ENCODE data around the gene SHE. TPM values are rescaled to one million over a fixed set of nuclear protein-coding genes. Genes with fewer than 3 reads are reported as not detected.
A peak's percentile ranks its signal among the peaks of the same experiment; 100 is the strongest.

The SHE gene
- total RNA-seq, 2 experiments from 2014 or later, result not detected

DNA sequence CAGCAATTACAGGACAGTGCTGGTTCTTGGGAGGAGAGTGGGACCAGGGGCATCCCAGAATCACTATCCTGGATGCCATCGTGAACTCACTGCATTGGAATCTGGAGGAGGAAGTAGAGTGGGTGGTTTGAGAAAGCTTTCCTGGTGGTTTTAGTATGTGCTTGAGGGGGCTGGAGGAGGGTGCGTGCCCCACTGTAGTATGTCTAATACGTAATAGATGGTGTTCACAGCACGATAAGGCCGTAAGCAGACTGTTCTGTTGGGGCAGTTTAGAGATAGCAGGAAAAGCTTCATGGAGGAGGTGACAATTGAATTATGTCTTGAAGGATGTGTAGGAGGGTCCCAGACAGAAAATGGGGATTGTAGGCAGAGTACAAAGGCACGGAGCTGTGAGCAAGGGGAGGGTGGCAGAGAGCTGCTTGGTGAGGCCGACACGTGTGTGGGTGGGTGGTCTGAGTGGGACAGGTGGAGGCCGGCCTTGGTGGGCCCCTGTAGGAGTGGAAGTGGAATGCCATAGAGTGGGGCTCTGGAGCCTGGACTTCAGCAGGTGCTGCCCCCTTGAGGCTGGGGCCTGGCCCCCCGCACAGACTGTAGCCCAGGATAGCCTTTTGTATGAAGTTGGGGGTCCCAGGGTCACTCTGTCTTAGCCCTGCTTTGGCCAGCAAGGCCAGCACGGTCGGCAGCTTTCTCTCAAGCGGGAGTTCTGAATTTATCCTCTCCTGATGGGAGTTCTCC, 60.0 kb downstream of the SHE start:
- H3K4me1 Mint-ChIP-seq (ENCODE audit: low read depth), result peaks cover 56% of the 10 kb centered on the region
- peaks cover 30% of the 10 kb centered on the region for H3K27me3 Mint-ChIP-seq (ENCODE audit: low read depth)
- CTCF ChIA-PET, result interaction anchor here (0.7 to 1.5 kb wide), 6 partner anchors 8 to 38 kb away, joined by 3 to 4 read pairs (median 4); partner anchors contain the start of gene IL6R
- POLR2A ChIA-PET, result no interaction called here
- no peak overlapping the region for H3K27ac Mint-ChIP-seq
- DNase-seq (no peak), ATAC-seq (peak; percentile 12)
- H3K9me3 Mint-ChIP-seq (ENCODE audit: insufficient read depth), result no peaks in the 10 kb centered on the region
- no peaks in the 10 kb centered on the region for H3K36me3 Mint-ChIP-seq (ENCODE audit: low read depth)
- H3K4me3 Mint-ChIP-seq, result no peak overlapping the region

DNA sequence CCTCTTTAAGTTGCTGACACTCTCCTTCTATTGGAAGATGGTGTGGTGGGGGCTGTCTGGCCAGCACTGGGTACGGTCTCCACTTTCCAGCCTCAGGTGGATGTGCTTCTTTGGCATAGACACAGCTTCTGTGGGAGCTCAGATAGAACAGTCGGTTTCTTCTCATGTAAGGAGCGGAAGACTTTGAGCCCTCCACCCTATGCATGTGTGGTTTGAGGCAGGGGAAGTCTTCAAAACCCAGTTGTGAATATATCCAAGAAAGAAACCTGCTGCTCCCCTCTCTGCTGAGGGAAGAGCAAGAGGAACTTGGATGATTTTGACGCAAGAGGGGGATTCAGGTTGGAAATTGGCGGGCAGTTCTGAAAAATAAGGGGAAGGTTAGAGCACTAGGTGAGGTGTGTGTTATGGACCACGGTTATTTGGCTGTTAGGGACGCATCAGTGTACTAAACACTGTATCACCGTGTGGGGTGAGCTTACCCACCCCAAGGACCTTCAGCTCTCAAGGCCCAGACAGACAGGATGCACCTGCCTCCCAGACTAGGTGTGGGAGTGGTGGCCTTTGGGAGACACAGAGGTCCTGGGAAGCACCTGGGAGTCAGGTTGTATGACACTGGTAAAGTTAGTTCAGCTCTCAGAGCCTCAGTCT, 60.8 kb downstream of the SHE start:
- CTCF ChIA-PET, result interaction anchor here (0.6 to 1.5 kb wide), 4 partner anchors 9 to 38 kb away, joined by 3 to 4 read pairs (median 4); partner anchors contain the start of gene IL6R
- POLR2A ChIA-PET, result no interaction called here
- ATAC-seq (no peak), DNase-seq (no peak)
- Mint-ChIP-seq H3K27me3 (ENCODE audit: low read depth) (peaks cover 30% of the 10 kb centered on the region), H3K4me1 (ENCODE audit: low read depth) (peaks cover 56% of the 10 kb centered on the region), H3K27ac (no peak overlapping the region), H3K36me3 (ENCODE audit: low read depth) (no peaks in the 10 kb centered on the region), H3K4me3 (no peak overlapping the region), H3K9me3 (ENCODE audit: insufficient read depth) (no peaks in the 10 kb centered on the region)

- no peak overlapping the region for H3K4me3 Mint-ChIP-seq
- ATAC-seq, result no peak
Observed at GRCh38 chr1:154440036-154440804, 62.0 kb downstream of the SHE start.

GRCh38 chr1:154436433-154436832, 65.8 kb downstream of the SHE start:
- H3K36me3 Mint-ChIP-seq (ENCODE audit: low read depth), result no peaks in the 10 kb centered on the region
- ChIA-PET CTCF (no interaction called here), POLR2A (interaction anchor here (0.7 kb wide), 1 partner anchor 310 kb away, joined by 6 read pairs; no protein-coding TSS in a partner anchor)
- no peak overlapping the region for H3K4me3 Mint-ChIP-seq
- H3K27ac Mint-ChIP-seq, result no peak overlapping the region
- DNase-seq (no peak), ATAC-seq (no peak)
- peaks cover 42% of the 10 kb centered on the region for H3K4me1 Mint-ChIP-seq (ENCODE audit: low read depth)
- peaks cover 14% of the 10 kb centered on the region for H3K27me3 Mint-ChIP-seq (ENCODE audit: low read depth)
- H3K9me3 Mint-ChIP-seq (ENCODE audit: insufficient read depth), result no peaks in the 10 kb centered on the region

More at GRCh38 chr1:154440036-154440804, 62.0 kb downstream of the SHE start:
- Mint-ChIP-seq H3K4me1 (ENCODE audit: low read depth) (peaks cover 44% of the 10 kb centered on the region), H3K9me3 (ENCODE audit: insufficient read depth) (no peaks in the 10 kb centered on the region), H3K36me3 (ENCODE audit: low read depth) (no peaks in the 10 kb centered on the region), H3K27me3 (ENCODE audit: low read depth) (peaks cover 23% of the 10 kb centered on the region), H3K27ac (no peak overlapping the region)
- no peak for DNase-seq
- ChIA-PET POLR2A (interaction anchor here (1.2 to 1.5 kb wide), 2 partner anchors 21 to 37 kb away, joined by 4 read pairs; no protein-coding TSS in a partner anchor), CTCF (interaction anchor here (0.9 to 1.4 kb wide), 5 partner anchors 21 to 262 kb away, joined by 3 to 5 read pairs (median 4); no protein-coding TSS in a partner anchor)

- peaks cover 36% of the 10 kb centered on the region for H3K4me1 Mint-ChIP-seq (ENCODE audit: low read depth)
- ATAC-seq (no peak), DNase-seq (no peak)
- POLR2A ChIA-PET, result no interaction called here
- H3K36me3 Mint-ChIP-seq (ENCODE audit: low read depth), result no peaks in the 10 kb centered on the region
- no peak overlapping the region for H3K4me3 Mint-ChIP-seq
- CTCF ChIA-PET, result interaction anchor here (1.0 kb wide), 1 partner anchor 44 kb away, joined by 3 read pairs; no protein-coding TSS in a partner anchor
- H3K9me3 Mint-ChIP-seq (ENCODE audit: insufficient read depth), result no peaks in the 10 kb centered on the region
- H3K27ac Mint-ChIP-seq, result no peak overlapping the region
- peaks cover 9% of the 10 kb centered on the region for H3K27me3 Mint-ChIP-seq (ENCODE audit: low read depth)
Observed at GRCh38 chr1:154435599-154436200, 66.5 kb downstream of the SHE start.

DNA sequence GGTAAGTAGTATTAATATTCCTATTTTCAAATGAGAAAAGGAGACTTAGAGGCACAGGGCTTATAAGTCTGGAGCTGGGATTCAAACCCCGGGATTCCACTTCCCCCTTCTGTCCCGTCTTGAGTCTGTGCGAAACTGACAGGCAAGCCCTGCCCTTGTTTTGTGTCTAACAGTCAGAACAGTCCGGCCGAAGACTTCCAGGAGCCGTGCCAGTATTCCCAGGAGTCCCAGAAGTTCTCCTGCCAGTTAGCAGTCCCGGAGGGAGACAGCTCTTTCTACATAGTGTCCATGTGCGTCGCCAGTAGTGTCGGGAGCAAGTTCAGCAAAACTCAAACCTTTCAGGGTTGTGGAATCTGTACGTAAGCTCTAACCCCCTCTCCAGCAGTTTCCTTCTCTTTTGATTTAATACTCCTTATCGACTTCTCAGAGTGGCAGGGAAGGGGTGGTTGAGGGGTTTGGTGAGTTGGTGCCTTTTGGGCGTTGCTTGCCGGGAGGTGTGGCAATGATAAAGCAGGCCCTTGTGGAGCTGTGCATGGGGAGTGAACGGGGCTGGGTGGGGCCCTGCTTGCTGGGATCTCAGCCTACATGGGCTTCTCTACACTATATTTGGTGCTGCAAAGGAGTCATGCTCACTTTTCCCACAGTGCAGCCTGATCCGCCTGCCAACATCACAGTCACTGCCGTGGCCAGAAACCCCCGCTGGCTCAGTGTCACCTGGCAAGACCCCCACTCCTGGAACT, 67.7 kb downstream of the SHE start:
- H3K4me1 Mint-ChIP-seq (ENCODE audit: low read depth), result peaks cover 27% of the 10 kb centered on the region
- no peak for ATAC-seq

DNA sequence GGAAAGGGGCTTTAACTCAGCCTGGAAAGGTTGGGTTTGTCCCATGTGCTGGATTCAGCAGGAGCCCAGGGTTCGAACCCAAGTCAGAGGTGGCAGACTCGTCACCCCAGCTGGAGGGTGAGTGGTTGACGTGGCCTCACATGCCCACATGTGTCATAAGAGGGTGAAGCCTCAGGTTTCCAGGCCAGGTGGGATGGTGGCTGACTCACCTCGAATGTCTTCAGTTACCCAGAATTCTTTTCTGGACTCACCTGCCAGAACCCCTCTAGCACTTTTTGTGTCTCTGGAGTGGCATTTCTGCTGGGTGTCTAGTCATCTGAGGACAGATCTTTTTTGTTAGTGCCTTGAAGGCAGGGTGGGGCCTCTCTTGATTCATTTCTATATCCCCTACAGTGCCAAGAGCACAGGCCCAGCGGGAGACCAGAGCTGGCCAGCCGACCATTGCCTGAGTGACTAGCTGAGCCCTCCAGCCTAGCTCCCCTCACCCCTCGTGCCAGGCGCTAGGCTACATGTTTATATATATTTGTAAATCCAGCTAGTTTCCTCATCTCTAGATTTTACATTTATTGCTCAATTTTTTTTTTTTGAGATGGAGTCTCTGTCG, 68.9 kb downstream of the SHE start:
- ChIA-PET CTCF (interaction anchor here (1.5 kb wide), 1 partner anchor 9 kb away, joined by 4 read pairs; no protein-coding TSS in a partner anchor), POLR2A (no interaction called here)
- Mint-ChIP-seq H3K4me1 (ENCODE audit: low read depth) (peaks cover 21% of the 10 kb centered on the region), H3K4me3 (no peak overlapping the region), H3K9me3 (ENCODE audit: insufficient read depth) (no peaks in the 10 kb centered on the region), H3K27ac (no peak overlapping the region), H3K36me3 (ENCODE audit: low read depth) (no peaks in the 10 kb centered on the region), H3K27me3 (ENCODE audit: low read depth) (peaks cover 4% of the 10 kb centered on the region)
- DNase-seq, result no peak
- ATAC-seq, result peak; percentile 24

More for the DNA sequence above, 67.7 kb downstream of the SHE start:
- CTCF ChIA-PET, result interaction anchor here (1.0 to 1.5 kb wide), 3 partner anchors 8 to 45 kb away, joined by 3 to 4 read pairs (median 3); no protein-coding TSS in a partner anchor
- POLR2A ChIA-PET, result no interaction called here
- H3K9me3 Mint-ChIP-seq (ENCODE audit: insufficient read depth), result no peaks in the 10 kb centered on the region
- H3K27ac Mint-ChIP-seq, result no peak overlapping the region
- H3K36me3 Mint-ChIP-seq (ENCODE audit: low read depth), result no peaks in the 10 kb centered on the region
- H3K27me3 Mint-ChIP-seq (ENCODE audit: low read depth), result peaks cover 7% of the 10 kb centered on the region
- H3K4me3 Mint-ChIP-seq, result no peak overlapping the region
- DNase-seq, result no peak

GRCh38 chr1:154431586-154432373, 70.4 kb downstream of the SHE start:
- Mint-ChIP-seq H3K27me3 (ENCODE audit: low read depth) (peaks cover 4% of the 10 kb centered on the region), H3K4me3 (no peak overlapping the region), H3K27ac (no peak overlapping the region), H3K4me1 (ENCODE audit: low read depth) (peaks cover 18% of the 10 kb centered on the region), H3K36me3 (ENCODE audit: low read depth) (no peaks in the 10 kb centered on the region), H3K9me3 (ENCODE audit: insufficient read depth) (no peaks in the 10 kb centered on the region)
- DNase-seq, result no peak
- no peak for ATAC-seq
- CTCF ChIA-PET, result interaction anchor here (2.5 kb wide), 1 partner anchor 97 kb away, joined by 7 read pairs; no protein-coding TSS in a partner anchor
- POLR2A ChIA-PET, result no interaction called here

- H3K27me3 Mint-ChIP-seq (ENCODE audit: low read depth), result peaks cover 4% of the 10 kb centered on the region
- ChIA-PET POLR2A (no interaction called here), CTCF (interaction anchor here (2.5 kb wide), 1 partner anchor 96 kb away, joined by 7 read pairs; no protein-coding TSS in a partner anchor)
- ATAC-seq (no peak), DNase-seq (no peak)
- no peaks in the 10 kb centered on the region for H3K9me3 Mint-ChIP-seq (ENCODE audit: insufficient read depth)
- H3K4me1 Mint-ChIP-seq (ENCODE audit: low read depth), result peaks cover 18% of the 10 kb centered on the region
- no peak overlapping the region for H3K4me3 Mint-ChIP-seq
- no peaks in the 10 kb centered on the region for H3K36me3 Mint-ChIP-seq (ENCODE audit: low read depth)
- no peak overlapping the region for H3K27ac Mint-ChIP-seq
Observed at GRCh38 chr1:154430903-154431302, 71.3 kb downstream of the SHE start.
